HCT116 (cell line): Measurements from ENCODE around the gene SMCR8. TPM values are rescaled to one million over a fixed set of nuclear protein-coding genes. Genes with fewer than 3 reads are reported as not detected.
"Not testable (repeated sequence)": the region's sequence is repeated elsewhere in the genome, so short reads cannot be mapped to it uniquely, and the experiment has no call there.

Source experiments
- ATAC-seq: fragments of 200-7000 bp; cut with Tn5 transposase; 2 replicates; pipeline ENCODE4 v1.9.1; 2020; ENCODE audit warnings: mild to moderate bottlenecking, moderate library complexity
- BruUV-seq: library from RNA; stranded (reverse); fragments of 400-500 nt; replicated peaks from 2 replicates; lab custom pipeline; 2021; lab: Mats Ljungman, UMichigan
- CTCF ChIA-PET: fragments of 300-600 bp; sonication (Branson Sonifier 250); formaldehyde crosslinking; loops from one replicate; lab custom pipeline; 2021; ENCODE audit warnings: antibody characterized with exemption; lab: Charles Lee
- POLR2A ChIA-PET: fragments of 300-600, 350-600 bp; sonication (Branson Sonifier 250); formaldehyde crosslinking; loops from one replicate; lab custom pipeline; 2021; ENCODE audit warnings: antibody characterized with exemption; lab: Charles Lee
- RAD21 ChIA-PET, 2 experiments: fragments of 300-600 bp; sonication (Branson Sonifier 250); formaldehyde crosslinking; loops; one replicate each; lab custom pipeline; 2023; ENCODE audit warnings: low total read pairs in 2 of 2; ENCODE audit not compliant: uncharacterized antibody in 2 of 2, unreplicated experiment in 2 of 2, low non-redundant PET in 1 of 2; lab: Charles Lee
- DNase-seq: peaks from one replicate; pipeline ENCODE4 v3.0.0-alpha.2; 2010; ENCODE audit warnings: low read depth, low spot score
- H2AFZ ChIP-seq: fragments of 200-600 bp; shearing (Covaris generic), sonication (generic); 2 replicates; pipeline ENCODE4 v1.6.1; 2017; ENCODE audit warnings: low read depth, mixed run types, mixed read lengths, antibody characterized with exemption, low read length; ENCODE audit not compliant: poor library complexity, severe bottlenecking
- H3K27ac ChIP-seq: 2 replicates; pipeline ENCODE4 v1.5.1; 2012; ENCODE audit warnings: low read depth, low read length
- H3K27me3 ChIP-seq: fragments of 200-600 bp; sonication (generic); 2 replicates; pipeline ENCODE4 v1.6.1; 2016; ENCODE audit warnings: mixed run types, low read length, mixed read lengths; ENCODE audit not compliant: insufficient read depth
- H3K36me3 ChIP-seq, 2 experiments: fragments of 200-500 bp in 1 of 2; fragments of 200-600 bp in 1 of 2; sonication (Bioruptor generic) in 1 of 2; sonication (generic) in 1 of 2; 2 replicates each; pipeline versions ENCODE4 v1.5.1 to v1.6.1; 2014 to 2016; ENCODE audit warnings: low read length in 2 of 2, inconsistent platforms in 1 of 2, mixed read lengths in 1 of 2, mixed run types in 1 of 2; ENCODE audit not compliant: insufficient read depth in 2 of 2, control insufficient read depth in 1 of 2
- H3K4me1 ChIP-seq, 2 experiments: fragments of 200-600 bp in 1 of 2; sonication (generic) in 1 of 2; 2 replicates each; pipeline versions ENCODE4 v1.5.1 to v1.6.1; 2012 to 2017; ENCODE audit warnings: low read length in 2 of 2, inconsistent platforms in 1 of 2, mild to moderate bottlenecking in 1 of 2, mixed read lengths in 1 of 2, mixed run types in 1 of 2, moderate library complexity in 1 of 2; ENCODE audit not compliant: insufficient read depth in 2 of 2, control insufficient read depth in 1 of 2
- H3K4me2 ChIP-seq: fragments of 200-600 bp; sonication (generic); 2 replicates; pipeline ENCODE4 v1.6.1; 2017; ENCODE audit warnings: mixed run types, low read length, mixed read lengths
- H3K4me3 ChIP-seq, 2 experiments: fragments of 200-600 bp in 1 of 2; sonication (generic) in 1 of 2; replicated peaks in 1 of 2; 2 replicates each; pipeline ENCODE4 v1.5.1; 2011 to 2016; ENCODE audit warnings: low read length in 2 of 2, control low read depth in 1 of 2, low read depth in 1 of 2, mild to moderate bottlenecking in 1 of 2, mixed read lengths in 1 of 2, mixed run types in 1 of 2
- H3K79me2 ChIP-seq: fragments of 200-600 bp; sonication (generic); 2 replicates; pipeline ENCODE4 v1.6.1; 2017; ENCODE audit warnings: mild to moderate bottlenecking, mixed run types, low read length, moderate library complexity, mixed read lengths; ENCODE audit not compliant: insufficient read depth
- H3K9ac ChIP-seq: fragments of 200-600 bp; sonication (generic); 2 replicates; pipeline ENCODE4 v1.6.1; 2016; ENCODE audit warnings: low read length, mixed read lengths
- H3K9me2 ChIP-seq: fragments of 200-600 bp; sonication (generic), shearing (Covaris generic); 2 replicates; pipeline ENCODE4 v1.6.1; 2017; ENCODE audit warnings: mixed run types, mild to moderate bottlenecking, moderate library complexity; ENCODE audit not compliant: insufficient read depth
- H3K9me3 ChIP-seq, 2 experiments: fragments of 200-500 bp in 1 of 2; fragments of 200-600 bp in 1 of 2; sonication (Bioruptor generic) in 1 of 2; sonication (generic) in 1 of 2; 2 replicates each; pipeline ENCODE4 v1.6.1; 2014 to 2017; ENCODE audit warnings: low read length in 2 of 2, mixed read lengths in 2 of 2, inconsistent platforms in 1 of 2, low read depth in 1 of 2, mild to moderate bottlenecking in 1 of 2, mixed run types in 1 of 2, moderate library complexity in 1 of 2; ENCODE audit not compliant: control insufficient read depth in 1 of 2, insufficient read depth in 1 of 2
- H4K20me1 ChIP-seq: fragments of 200-600 bp; sonication (generic), shearing (Covaris generic); 2 replicates; pipeline ENCODE4 v1.6.1; 2017; ENCODE audit warnings: mixed run types, mild to moderate bottlenecking, moderate library complexity; ENCODE audit not compliant: insufficient read depth
- EGR1 ChIP-seq: IDR thresholded peaks from 2 replicates; pipeline ENCODE4 v1.6.1; 2012; ENCODE audit warnings: low read depth
- ELF1 ChIP-seq: IDR thresholded peaks from 2 replicates; pipeline ENCODE4 v1.6.1; 2012; ENCODE audit warnings: low read depth, borderline replicate concordance
- SP1 ChIP-seq: IDR thresholded peaks from 2 replicates; pipeline ENCODE4 v1.6.1; 2012; ENCODE audit warnings: low read depth
- intact Hi-C: fragments of 100-400 bp; cut with micrococcal nuclease; formaldehyde crosslinking; loops from 2 replicates; pipeline ENCODE4 v1.10.0; 2022
- total RNA-seq: library from RNA; stranded (reverse); gene quantifications from one replicate; pipeline ENCODE4 v1.2.1, GENCODE V29; 2021; ENCODE audit not compliant: unreplicated experiment

Gene SMCR8
- total RNA-seq, 1 experiment from 2014 or later, result 12.7 TPM

DNA sequence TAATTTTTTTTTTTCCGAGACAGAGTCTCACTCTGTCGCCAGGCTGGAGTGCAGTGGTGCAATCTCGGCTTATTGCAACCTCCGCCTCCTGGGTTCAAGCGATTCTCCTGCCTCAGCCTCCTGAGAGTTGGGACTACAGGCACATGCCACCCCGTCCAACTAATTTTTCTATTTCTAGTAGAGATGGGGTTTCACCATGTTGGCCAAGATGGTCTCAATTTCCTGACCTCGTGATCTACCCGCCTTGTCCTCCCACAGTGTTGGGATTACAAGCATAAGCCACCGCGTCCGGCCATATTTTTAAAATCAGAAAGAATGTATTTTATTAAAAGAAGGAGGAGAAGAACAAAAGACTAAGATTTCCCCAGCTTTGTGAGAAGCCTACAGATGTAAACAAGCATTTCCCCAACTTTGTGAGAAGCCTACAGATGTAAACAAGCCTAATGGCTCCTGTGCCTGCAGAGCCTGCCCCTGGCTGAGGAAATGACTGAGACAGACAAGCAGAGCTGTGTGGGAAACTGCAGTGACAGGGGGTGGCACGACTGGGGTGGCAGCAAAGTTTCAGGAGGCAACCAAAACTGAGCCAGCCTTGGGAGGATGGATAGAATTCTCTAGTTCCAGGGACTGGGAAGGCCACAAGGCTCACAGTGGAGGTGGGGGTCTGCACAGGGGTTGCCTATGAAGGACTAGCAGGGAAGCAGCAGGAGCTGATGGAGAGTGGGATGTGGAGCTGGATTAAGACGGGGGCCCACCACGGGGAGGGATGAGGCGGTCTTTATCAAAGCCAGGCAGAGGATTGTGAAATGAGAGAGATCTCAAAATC lies 23.2 kb upstream of the SMCR8 start:
- intact Hi-C loops, result no loop called here
- no peak overlapping the region for H3K27ac ChIP-seq
- RAD21 ChIA-PET, result no interaction called here
- BruUV-seq, result no TSS peak
- POLR2A ChIA-PET, result no interaction called here
- no peak for TF ChIP-seq ELF1
- TF ChIP-seq SP1, result no peak
- TF ChIP-seq EGR1, result no peak
- TF ChIP-seq, all 23 proteins: peak for 0
- Histone ChIP-seq H3K9me2 (no peaks in the 10 kb centered on the region), H3K4me3 (no peak overlapping the region), H3K9me3 (no peaks in the 10 kb centered on the region), H3K4me2 (no peak overlapping the region), H3K4me1 (0 out of 4 replicates have a peak, but pooled peaks cover 0 to 1% of the 10 kb centered on the region in 2 experiments), H2AFZ (no peak overlapping the region), H3K79me2 (peaks cover 4% of the 10 kb centered on the region; the same call in 1 of the 2 replicates), H3K27me3 (no peaks in the 10 kb centered on the region), H3K9ac (no peak overlapping the region), H3K36me3 (peaks cover 39 to 54% of the 10 kb centered on the region in 2 experiments), H4K20me1 (no peaks in the 10 kb centered on the region)
- CTCF ChIA-PET, result no interaction called here
- DNase-seq (no peak), ATAC-seq (no peak)

- H3K27me3 ChIP-seq, POLR2A ChIA-PET, H3K27ac ChIP-seq, DNase-seq, H2AFZ ChIP-seq, BruUV-seq, H3K4me2 ChIP-seq, H3K4me3 ChIP-seq, H3K4me1 ChIP-seq, RAD21 ChIA-PET, H3K79me2 ChIP-seq, H3K9me3 ChIP-seq, CTCF ChIA-PET, H3K9me2 ChIP-seq, H4K20me1 ChIP-seq, H3K9ac ChIP-seq, ATAC-seq, intact Hi-C loops: not testable (repeated sequence)
- peaks cover 35 to 43% of the 10 kb centered on the region in 2 experiments for H3K36me3 ChIP-seq
Observed at GRCh38 chr17:18298061-18298460, 17.0 kb upstream of the SMCR8 start.
